Motor neuron (in vitro differentiated cells): ENCODE data around the gene GGACT. TPM values are rescaled to one million over a fixed set of nuclear protein-coding genes. Genes with fewer than 3 reads are reported as not detected.

Source experiments
- ATAC-seq, 8 experiments: fragments of 200-7000 bp; cut with Tn5 transposase; replicated peaks in 6 of 8; 2 replicates each; pipeline ENCODE4 v1.8.0; 2021; ENCODE audit warnings: mild to moderate bottlenecking in 8 of 8, moderate library complexity in 8 of 8
- H3K27ac ChIP-seq, 2 donors: fragments of 250-450 bp; sonication (Bioruptor Pico); 2 replicates each; pipeline ENCODE4 v1.9.0; 2021; ENCODE audit warnings: antibody characterized with exemption in 2 of 2, mild to moderate bottlenecking in 2 of 2, moderate library complexity in 1 of 2
- H3K4me1 ChIP-seq, 2 donors: fragments of 250-450 bp; sonication (Bioruptor Pico); replicated peaks in 1 of 2; 2 replicates each; pipeline ENCODE4 v1.6.1; 2021; ENCODE audit warnings: antibody characterized with exemption in 2 of 2, mild to moderate bottlenecking in 2 of 2, moderate library complexity in 1 of 2
- H3K4me3 ChIP-seq, 5 donors: fragments of 250-450 bp; sonication (Bioruptor Pico); 2 replicates each; pipeline ENCODE4 v1.9.0; 2021; ENCODE audit warnings: antibody characterized with exemption in 5 of 5, mild to moderate bottlenecking in 5 of 5, moderate library complexity in 4 of 5
- WGBS, 10 experiments: fragments of 450-650 bp; shearing (Covaris generic); methylation state at CpG; one replicate each; pipeline ENCODE4 v1.0.0; 2022; 5-methylcytosine and 5-hydroxymethylcytosine counted together
- in situ Hi-C, 9 experiments: fragments of 400-800 bp; cut with MboI; loops; one replicate each; pipeline ENCODE4 v1.15.0; 2021; ENCODE audit warnings: low sequenced_read_pairs in 9 of 9, low pct_unique_long_range_greater_than_20kb in 2 of 9; ENCODE audit not compliant: unreplicated experiment in 9 of 9
- total RNA-seq, 8 experiments: library from RNA; unstranded; fragments of 300-600 nt; gene quantifications; 2 replicates each; pipeline versions ENCODE4 v1.2.3 to v1.2.4, GENCODE V29; 2022

GGACT gene
- total RNA-seq, 8 experiments from 2014 or later = 1.6 to 8.0 (median 3.0) TPM

DNA sequence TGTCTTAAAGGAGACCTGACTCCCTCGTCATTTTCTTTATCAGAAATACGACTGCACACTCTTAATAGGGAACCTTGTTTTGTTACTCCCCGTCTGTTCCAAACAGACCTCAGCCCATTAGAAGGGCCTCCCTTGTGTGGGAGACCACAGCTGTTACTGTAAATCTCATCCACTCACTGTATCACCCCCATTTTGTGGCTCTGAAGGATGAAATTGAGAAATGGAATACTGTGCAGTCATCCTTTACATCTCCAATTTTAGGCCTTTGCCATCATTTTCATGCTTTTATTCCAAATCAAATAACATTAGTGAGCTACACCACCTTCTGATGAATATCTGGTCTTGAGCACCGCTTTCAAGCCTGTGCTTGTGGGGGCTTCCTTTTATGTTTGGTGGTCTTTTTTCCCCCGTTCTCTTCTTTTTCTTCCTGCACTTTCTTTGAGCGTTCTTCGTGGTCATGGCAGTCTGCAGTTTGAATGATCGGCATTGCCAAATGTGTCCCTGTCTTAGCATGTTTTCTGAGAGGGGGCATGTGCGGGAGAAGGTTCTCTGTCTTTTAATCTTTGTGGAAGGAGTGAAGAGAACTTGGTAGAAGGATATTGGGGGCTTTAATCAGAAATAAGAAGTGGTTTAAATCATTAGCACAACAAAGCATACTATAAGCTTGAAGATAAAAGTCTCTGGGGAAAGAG lies 65.8 kb downstream of the GGACT start:
- ATAC-seq = no peak
- 87 to 100% (median 93%) methylated on average over 2 to 9 of the region's 9 CpGs; no CpG with 5 or more reads in 1 of the 10 experiments for WGBS, 10 experiments
- Histone ChIP-seq H3K4me1 (peaks cover 17 to 29% of the 10 kb centered on the region in 2 donors), H3K4me3 (no peak overlapping the region), H3K27ac (no peak overlapping the region)
- in situ Hi-C loops = loop anchor here in 6 of 9 experiments (10.0 to 25.0 kb wide), 5 partner anchors 260 to 868 kb away; no protein-coding TSS in a partner anchor

DNA sequence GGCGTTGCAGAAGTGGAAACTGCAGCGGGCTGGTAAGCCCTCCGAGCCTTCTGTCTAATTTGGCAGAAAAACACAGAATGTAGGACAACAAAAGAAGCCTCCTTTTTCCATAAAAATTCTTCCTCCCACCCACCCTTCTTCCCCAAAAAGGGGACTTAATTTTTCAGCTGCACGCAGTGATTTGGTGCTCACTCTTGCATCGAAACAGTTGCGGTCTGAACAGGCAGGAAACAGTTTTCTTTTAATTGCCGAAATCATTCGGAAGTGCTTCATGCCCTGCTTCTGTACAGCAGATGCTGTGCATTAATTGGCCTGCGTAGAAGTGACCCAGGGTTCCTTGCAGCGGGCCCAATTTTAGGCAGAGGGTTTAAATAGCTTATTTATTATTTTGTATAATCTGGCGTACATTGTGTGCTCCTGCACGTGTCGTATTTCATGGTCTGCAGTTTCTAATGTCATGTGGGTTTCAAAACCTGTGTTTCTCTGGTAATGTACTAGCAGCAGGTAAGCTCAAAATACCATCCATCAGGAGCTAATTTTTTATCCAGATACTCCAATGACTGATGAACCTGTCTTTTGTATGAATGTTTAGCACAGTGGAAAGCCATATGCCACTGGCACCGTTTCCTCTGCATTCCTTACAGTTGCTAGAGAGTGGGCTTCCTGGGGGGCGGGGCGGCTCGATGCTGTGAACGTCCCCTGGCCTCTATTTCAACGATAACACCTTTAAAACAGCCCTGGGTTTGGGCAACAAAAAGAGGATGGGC lies 66.6 kb downstream of the GGACT start:
- in situ Hi-C loops = loop anchor here in 6 of 9 experiments (10.0 to 25.0 kb wide), 5 partner anchors 260 to 867 kb away; no protein-coding TSS in a partner anchor
- Histone ChIP-seq H3K27ac (no peak overlapping the region), H3K4me3 (no peak overlapping the region), H3K4me1 (peaks cover 17 to 32% of the 10 kb centered on the region in 2 donors)
- WGBS, 10 experiments = 74 to 100% (median 83%) methylated on average over 3 to 16 of the region's 19 CpGs; no CpG with 5 or more reads in 1 of the 10 experiments
- no peak for ATAC-seq

DNA sequence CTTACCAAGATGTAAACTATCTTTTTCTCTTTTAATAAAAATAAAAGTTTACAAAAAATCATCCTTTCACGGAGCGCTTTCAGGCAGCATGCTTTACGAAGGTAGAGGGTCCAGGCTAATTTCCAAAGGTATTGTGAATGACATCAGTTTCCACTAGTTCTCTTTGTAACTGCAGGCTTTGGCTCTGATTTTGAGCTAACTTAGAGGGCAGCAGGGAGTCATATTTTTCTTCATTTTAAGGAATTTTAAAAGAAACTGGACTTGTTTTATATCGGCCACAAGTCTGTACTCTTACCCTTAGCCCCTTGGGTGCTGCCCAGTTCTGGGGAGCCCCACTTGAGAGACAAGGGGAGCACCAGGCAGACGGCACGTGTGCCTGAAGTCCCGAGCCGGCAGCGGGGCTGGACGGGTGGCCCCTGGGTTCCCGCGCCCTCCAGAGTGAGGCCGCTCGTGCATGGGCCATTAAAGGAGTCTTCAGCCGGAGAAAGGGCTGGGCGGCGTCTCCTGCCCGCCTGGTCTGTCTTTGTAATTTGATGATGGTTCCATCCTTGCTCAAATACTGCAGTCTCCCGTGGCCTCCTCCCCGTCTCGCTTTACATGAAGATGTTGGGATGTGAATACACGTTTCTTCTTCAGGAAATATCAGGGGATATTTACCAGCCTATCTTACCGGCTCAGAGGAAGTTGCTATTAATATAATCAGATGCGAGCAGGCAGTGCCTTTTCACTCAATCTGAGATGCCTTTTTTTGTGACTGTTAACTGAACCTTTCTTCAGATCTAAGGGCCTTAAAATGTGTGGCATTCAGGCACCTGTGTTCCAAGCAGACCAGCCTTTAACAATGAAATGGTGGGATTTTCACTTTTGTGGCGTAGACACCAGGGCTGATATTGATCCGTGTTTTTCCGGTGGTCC lies 67.4 kb downstream of the GGACT start:
- 37 to 100% (median 79%) methylated on average over 1 to 16 of the region's 27 CpGs for WGBS, 10 experiments
- peak in 5 of 8 experiments; percentile 31 to 78 (median 40) for ATAC-seq

DNA sequence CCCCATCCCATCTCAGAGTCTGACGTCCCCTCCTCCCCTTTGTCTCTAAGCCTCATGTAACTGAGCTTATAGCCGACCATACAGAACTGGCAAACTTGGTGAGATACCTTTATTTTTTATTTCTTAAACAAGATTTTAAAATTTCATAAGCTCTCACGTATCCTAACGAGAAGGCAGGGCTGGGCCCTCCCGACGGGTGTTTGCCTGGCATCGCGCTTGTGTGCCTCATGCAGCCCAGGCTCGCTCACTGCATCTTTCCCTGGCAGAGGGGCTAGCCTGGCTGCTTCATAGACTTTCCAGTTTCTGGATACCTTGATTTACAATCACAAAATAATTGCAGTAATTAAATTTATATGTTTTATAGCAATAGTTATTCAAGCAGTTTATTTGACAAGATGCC lies 69.0 kb downstream of the GGACT start:
- no peak overlapping the region for H3K4me3 ChIP-seq
- in situ Hi-C loops = loop anchor here in 6 of 9 experiments (10.0 to 25.0 kb wide), 6 partner anchors 257 to 865 kb away; no protein-coding TSS in a partner anchor
- no peak for ATAC-seq
- no peak overlapping the region for H3K27ac ChIP-seq
- 97 to 100% (median 100%) methylated on average over 2 to 8 of the region's 9 CpGs; no CpG with 5 or more reads in 6 of the 10 experiments for WGBS, 10 experiments
- H3K4me1 ChIP-seq = peaks cover 17 to 19% of the 10 kb centered on the region in 2 donors

More for the DNA sequence above, 67.4 kb downstream of the GGACT start:
- peaks cover 17 to 31% of the 10 kb centered on the region in 2 donors for H3K4me1 ChIP-seq
- no peak overlapping the region for H3K4me3 ChIP-seq
- in situ Hi-C loops = loop anchor here in 6 of 9 experiments (10.0 to 25.0 kb wide), 5 partner anchors 259 to 866 kb away; no protein-coding TSS in a partner anchor
- H3K27ac ChIP-seq = no peak overlapping the region

DNA sequence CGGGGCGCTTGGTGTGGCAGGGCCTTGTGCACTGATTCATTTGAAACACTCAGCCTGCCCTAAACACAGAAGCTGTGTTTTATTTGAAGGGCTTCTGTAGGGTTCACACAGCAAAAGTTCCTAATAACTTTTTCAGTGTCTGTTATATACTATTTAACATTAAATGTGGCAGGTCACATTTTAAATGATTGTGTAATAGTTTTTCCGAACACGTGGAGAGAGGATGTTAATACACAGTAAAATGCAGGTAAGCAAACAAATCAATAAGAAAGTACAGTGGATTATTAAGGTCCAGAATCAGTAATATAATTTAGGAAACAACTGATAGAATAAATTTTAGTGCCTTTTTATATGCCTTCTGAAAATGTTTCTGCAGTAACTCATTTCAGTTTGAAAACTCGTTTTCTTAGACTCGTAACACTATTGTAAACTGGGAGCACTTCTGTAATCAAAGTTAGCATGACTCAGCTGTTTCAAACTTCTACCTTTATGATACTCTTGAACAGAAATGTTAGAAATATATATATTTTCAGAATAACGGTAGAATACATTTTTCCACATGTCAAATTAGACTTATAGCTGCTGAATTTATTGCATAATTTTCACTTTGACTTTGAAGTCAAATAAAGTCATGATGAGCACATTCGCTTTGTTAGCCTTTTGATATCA lies 70.1 kb downstream of the GGACT start:
- 79 to 100% (median 91%) methylated on average over 3 to 8 of the region's 8 CpGs for WGBS, 10 experiments
- H3K27ac ChIP-seq = no peak overlapping the region
- in situ Hi-C loops = loop anchor here in 5 of 9 experiments (10.0 to 25.0 kb wide), 5 partner anchors 256 to 856 kb away; no protein-coding TSS in a partner anchor
- H3K4me3 ChIP-seq = no peak overlapping the region
- peak in 1 of 8 experiments; percentile 18 for ATAC-seq
- H3K4me1 ChIP-seq = peaks cover 25 to 26% of the 10 kb centered on the region in 2 donors

DNA sequence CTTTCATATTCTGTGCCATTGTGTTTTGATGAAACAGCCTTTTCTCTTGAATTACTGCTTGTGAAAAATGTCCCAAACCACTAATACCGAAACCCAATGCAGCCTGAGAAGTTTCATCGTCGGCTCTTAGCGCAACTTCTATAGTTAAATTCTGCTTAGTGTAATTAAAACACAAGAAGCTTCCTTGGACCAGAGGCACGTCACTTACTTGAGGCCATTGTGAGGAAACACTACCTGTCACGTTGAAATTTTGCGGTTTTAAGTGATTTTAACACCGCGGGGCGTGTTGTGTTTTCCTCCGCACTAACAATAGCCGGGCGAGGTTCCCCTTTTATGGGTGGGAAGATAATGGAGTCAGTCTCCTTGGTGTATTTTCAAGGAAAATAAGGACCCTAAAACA lies 70.9 kb downstream of the GGACT start:
- H3K4me3 ChIP-seq = no peak overlapping the region
- peak in 1 of 8 experiments; percentile 8 for ATAC-seq
- in situ Hi-C loops = loop anchor here in 5 of 9 experiments (10.0 to 25.0 kb wide), 5 partner anchors 255 to 855 kb away; no protein-coding TSS in a partner anchor
- WGBS, 10 experiments = 45 to 100% (median 77%) methylated on average over 2 to 12 of the region's 13 CpGs
- peaks cover 19 to 26% of the 10 kb centered on the region in 2 donors for H3K4me1 ChIP-seq
- H3K27ac ChIP-seq = no peak overlapping the region

DNA sequence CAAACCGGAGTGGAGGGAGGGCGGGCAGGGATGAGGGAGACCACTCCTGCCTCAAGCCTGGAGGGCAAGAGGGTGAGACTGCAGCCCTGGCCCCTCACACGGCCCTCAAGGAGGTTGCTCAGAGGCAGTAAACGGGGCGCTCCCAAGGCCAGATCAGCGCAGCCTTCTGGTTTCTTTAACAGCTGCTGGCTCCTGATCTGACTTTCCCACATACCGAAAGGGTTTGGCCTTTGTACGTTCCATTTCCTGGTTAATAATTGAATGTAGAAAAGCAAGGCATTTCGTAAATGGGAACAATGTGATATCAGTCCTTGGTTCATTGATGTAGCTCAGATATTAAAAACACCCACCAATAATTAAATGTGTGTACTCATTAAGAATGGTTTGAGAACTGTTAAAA lies 71.5 kb downstream of the GGACT start:
- no peak for ATAC-seq
- in situ Hi-C loops = loop anchor here in 5 of 9 experiments (10.0 to 25.0 kb wide), 5 partner anchors 255 to 855 kb away; no protein-coding TSS in a partner anchor
- no peak overlapping the region for H3K27ac ChIP-seq
- no peak overlapping the region for H3K4me3 ChIP-seq
- peaks cover 18 to 23% of the 10 kb centered on the region in 2 donors for H3K4me1 ChIP-seq
- 35 to 100% (median 74%) methylated on average over 1 to 6 of the region's 9 CpGs; no CpG with 5 or more reads in 3 of the 10 experiments for WGBS, 10 experiments

DNA sequence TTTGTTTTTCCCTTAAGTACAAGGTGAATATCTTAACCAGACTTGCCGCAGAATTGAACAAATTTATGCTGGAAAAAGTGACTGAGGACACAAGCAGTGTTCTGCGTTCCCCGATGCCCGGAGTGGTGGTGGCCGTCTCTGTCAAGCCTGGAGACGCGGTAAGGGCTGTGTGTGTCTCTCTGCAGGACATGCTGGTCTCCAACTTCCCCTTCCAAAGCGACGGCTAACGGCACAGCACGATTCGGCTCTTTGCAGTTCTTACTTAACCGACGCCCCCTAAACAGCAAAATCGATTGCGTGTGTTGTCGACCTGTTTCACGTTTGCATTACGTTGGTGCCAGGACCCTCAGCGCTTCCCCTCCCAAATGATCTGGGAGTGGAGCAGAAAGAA lies 73.2 kb downstream of the GGACT start:
- Histone ChIP-seq H3K4me1 (peaks cover 27% of the 10 kb centered on the region in 2 donors), H3K27ac (no peak overlapping the region), H3K4me3 (no peak overlapping the region)
- WGBS, 10 experiments = 48 to 97% (median 62%) methylated on average over 4 to 18 of the region's 20 CpGs; no CpG with 5 or more reads in 2 of the 10 experiments
- no peak for ATAC-seq
- in situ Hi-C loops = loop anchor here in 5 of 9 experiments (10.0 to 25.0 kb wide), 5 partner anchors 253 to 853 kb away; no protein-coding TSS in a partner anchor

DNA sequence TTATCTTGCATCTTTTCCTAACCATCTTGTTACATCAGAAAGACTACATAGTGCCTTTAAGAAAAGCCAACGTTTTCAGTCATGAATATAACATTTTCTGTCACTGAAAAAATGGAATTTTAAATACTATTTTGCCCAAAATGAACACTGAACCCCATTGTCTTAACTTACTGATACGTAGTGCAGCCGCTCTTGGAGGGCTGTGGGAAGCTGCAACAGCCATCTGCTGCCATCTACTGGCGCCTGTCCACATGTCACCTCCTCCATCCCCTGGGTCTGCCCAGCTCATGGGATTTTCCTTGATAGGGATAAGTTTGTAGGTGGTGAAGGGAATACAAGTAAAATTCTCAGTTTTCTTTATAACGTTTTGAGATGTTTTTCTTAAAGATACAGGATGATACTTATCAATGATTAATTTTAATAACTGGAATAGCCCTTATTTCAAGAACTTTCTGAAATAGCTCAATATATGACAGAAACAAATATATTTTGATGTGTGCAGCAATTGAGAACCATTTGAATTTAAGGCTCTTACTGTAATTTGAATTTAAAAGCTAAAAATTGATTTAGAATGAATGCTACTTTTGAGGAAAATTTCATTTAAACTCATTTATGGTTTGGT lies 73.7 kb downstream of the GGACT start:
- Histone ChIP-seq H3K4me3 (no peak overlapping the region), H3K27ac (no peak overlapping the region), H3K4me1 (peaks cover 29 to 32% of the 10 kb centered on the region in 2 donors)
- ATAC-seq = peak; percentile 55 to 99 (median 70)
- in situ Hi-C loops = loop anchor here in 5 of 9 experiments (10.0 to 25.0 kb wide), 5 partner anchors 253 to 853 kb away; no protein-coding TSS in a partner anchor
- WGBS, 10 experiments = 0 to 14% (median 1%) methylated on average over 1 to 5 of the region's 5 CpGs; no CpG with 5 or more reads in 2 of the 10 experiments

DNA sequence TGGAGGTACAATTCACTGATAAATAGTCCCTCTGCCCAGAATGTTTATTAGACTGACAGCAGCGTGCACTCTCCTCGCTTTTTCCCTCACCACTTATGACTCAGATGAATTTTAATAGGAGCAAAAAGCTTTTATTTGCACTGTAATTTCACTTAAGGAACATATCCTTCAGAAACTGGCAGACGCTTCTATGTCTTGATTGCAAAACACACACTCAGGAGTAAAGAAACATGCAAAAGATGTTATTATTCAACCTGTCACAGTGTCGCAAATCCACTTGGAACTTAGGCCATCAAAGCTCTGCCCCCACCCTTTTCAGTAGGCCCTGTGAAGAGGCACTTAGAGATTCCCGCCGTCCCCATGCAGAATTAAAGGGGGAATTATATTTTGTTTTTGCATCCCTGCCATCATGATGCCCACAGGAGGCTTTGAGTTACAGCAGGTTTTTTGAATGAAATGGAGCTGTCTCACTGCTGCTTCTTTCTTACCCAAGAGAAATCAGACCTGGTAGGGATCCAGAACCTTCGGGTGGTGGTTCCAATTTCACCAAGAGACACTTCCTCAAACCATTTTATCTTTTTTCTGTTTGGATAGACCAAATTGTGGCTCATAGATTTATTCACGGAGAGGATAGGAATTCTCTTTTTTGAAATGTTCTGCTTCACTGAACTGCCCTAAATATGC lies 74.5 kb downstream of the GGACT start:
- Histone ChIP-seq H3K4me3 (no peak overlapping the region), H3K4me1 (peaks cover 37 to 39% of the 10 kb centered on the region in 2 donors), H3K27ac (no peak overlapping the region)
- in situ Hi-C loops = loop anchor here in 5 of 9 experiments (10.0 to 25.0 kb wide), 5 partner anchors 252 to 852 kb away; no protein-coding TSS in a partner anchor
- WGBS, 10 experiments = 43 to 93% (median 57%) methylated on average over 2 to 8 of the region's 8 CpGs; no CpG with 5 or more reads in 2 of the 10 experiments
- ATAC-seq = peak in 3 of 8 experiments; percentile 19 to 51 (median 27)
